COLO668 (cell line): ENCODE measurements around the gene DENND1A.

Experiments
- DNase-seq: peaks from one replicate; lab custom pipeline; 2025; ENCODE audit not compliant: unreplicated experiment; lab: John Stamatoyannopoulos, UW

DENND1A gene

GRCh38 chr9:123349691-123350480, 580.0 kb downstream of the DENND1A start:
- peak; percentile 56 for DNase-seq

- DNase-seq: no peak
Measured at GRCh38 chr9:123349033-123349432, 580.9 kb downstream of the DENND1A start.

- DNase-seq: no peak
Measured at GRCh38 chr9:123348317-123348992, 581.5 kb downstream of the DENND1A start.

- no peak for DNase-seq
Measured at GRCh38 chr9:123347289-123348060, 582.5 kb downstream of the DENND1A start.

DNA sequence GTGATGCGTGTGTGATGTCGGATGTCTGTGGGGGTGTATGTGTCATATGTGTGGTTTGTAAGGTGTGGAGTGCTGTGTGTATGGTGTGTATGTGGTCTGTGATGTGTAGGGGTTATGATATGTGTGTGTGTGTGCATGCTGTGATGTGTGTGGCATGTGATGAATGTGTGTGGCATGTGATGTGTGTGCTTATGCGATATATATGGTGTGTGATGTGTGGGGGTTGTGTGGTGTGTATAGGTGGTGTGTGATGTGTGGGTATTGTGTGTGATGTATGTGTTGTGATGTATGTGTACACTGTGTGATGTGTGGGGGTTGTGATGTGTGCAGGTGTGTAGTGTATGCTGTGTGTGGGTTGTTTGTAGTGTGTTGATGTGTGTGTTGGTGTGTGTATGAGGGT, 583.1 kb downstream of the DENND1A start:
- DNase-seq: no peak

- DNase-seq: peak; percentile 17
Measured at GRCh38 chr9:123346026-123346425, 583.9 kb downstream of the DENND1A start.

- DNase-seq: no peak
Measured at GRCh38 chr9:123345567-123345955, 584.4 kb downstream of the DENND1A start.

- no peak for DNase-seq
Measured at GRCh38 chr9:123344192-123344949, 585.6 kb downstream of the DENND1A start.

DNA sequence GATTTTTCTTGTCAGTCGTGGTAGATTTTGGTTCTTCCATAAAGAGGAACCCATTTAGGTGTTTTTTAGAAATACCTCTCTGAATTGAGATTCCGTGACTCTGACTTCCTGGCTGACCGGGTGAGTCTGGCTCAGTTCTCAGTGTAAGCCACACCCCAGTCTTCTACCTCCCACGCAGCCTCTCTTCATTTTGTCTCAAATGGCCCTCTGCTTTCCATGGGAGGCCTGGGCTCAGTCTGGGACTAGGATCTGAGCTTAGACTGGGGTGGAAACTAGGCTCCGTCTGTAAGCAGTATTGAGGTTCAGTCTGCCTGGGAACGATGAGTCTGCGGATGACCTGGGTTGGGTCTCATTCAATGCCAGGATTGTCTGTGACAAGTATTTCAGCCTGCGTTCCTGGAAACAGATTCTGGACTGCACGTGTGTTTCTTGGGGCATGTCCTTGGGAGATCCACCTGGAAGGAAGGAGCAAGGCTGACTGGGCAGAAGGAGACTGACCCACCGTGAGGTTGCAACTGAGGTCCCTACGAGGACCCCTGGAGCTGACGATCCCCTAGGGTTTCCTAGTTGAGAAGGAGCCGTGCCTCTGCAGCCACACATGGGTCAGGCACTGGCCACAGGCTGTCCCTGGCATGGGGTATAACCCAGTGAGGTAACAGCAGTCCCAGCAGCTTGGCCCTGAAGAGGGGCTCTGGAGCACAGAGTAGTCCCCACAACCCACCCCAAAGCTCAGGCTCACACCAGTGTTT, 586.3 kb downstream of the DENND1A start:
- DNase-seq: no peak

DNA sequence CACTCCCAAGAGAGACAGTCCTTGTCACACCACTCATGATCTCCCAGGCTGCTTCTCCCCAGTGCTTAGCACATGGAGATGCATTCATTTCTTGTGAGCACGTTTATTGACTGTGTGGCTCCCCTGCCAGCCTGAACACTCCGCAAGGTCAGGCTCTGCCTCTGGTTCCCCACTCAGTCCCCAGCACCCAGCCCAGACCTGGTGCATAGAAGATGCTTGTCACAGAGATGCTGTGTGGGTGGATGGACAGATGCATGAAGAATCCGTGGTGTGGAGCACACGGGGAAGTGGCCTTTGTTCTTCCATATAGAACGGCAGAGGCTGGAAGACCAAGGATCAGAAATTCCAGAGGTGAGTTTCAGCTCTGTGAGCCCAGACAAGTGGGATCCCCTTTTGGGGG, 587.7 kb downstream of the DENND1A start:
- no peak for DNase-seq

DNA sequence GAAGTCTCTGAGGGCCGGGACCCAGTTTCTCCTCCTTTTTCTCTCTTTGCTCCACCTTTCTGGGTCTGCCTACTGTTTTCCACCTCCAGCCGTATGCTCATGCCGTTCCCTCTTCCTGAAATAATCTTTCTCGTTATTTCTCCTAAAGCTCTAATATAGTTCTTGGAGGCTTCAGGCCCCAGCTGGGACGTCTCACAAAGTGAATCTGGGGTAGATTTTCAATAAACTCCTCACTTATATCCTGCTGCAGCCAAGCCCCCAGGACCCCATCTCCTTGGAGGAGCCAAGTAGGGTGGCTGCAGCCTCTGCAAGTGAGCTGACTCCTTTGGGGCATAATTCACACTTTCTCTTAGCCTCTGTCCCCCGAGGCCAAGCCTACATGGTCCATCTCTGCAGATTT, 588.1 kb downstream of the DENND1A start:
- DNase-seq: no peak

GRCh38 chr9:123339666-123340510, 590.0 kb downstream of the DENND1A start:
- DNase-seq: no peak

GRCh38 chr9:123338710-123339665, 590.9 kb downstream of the DENND1A start:
- DNase-seq: no peak

GRCh38 chr9:123337971-123338370, 592.0 kb downstream of the DENND1A start:
- DNase-seq: no peak

DNA sequence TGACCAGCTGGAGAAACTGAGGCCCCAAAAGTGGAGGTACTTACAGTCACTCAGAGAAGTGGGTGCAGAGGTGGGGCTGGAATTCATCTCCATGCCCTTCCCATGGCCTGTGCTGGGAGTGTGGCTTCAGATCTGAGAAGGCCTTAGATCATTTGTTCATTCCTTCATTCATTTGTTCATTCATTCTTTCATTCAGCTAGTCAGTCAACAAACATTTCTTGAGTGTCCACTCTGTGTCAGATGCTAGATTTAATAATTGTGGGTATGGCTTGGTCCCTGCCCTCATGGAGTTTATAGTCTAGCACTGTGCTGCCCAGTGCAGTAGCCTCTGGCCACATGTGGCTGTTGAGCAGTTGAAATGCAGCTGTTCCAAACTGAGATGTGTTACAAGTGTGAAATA, 593.0 kb downstream of the DENND1A start:
- no peak for DNase-seq

- no peak for DNase-seq
Measured at GRCh38 chr9:123336449-123336848, 593.5 kb downstream of the DENND1A start.

GRCh38 chr9:123335986-123336329, 594.0 kb downstream of the DENND1A start:
- DNase-seq: no peak

GRCh38 chr9:123335193-123335985, 594.5 kb downstream of the DENND1A start:
- DNase-seq: no peak
